ENCODE measurements around the gene QKI. TPM values are rescaled to one million over a fixed set of nuclear protein-coding genes. Genes with fewer than 3 reads are reported as not detected.
A peak's percentile ranks its signal among the peaks of the same experiment; 100 is the strongest.

QKI gene
- total RNA-seq, 3 donors from 2014 or later = 158 to 304 (median 172) TPM

GRCh38 chr6:163397326-163397725 is 17.2 kb upstream of the QKI start:
- Histone ChIP-seq H3K4me3 (peak overlapping the region in 2 of 3 donors; percentile 30 to 68), H3K4me1 (no peaks in the 10 kb centered on the region), H3K27ac (no peak overlapping the region), H3K27me3 (no peaks in the 10 kb centered on the region), H3K9me3 (no peaks in the 10 kb centered on the region), H3K36me3 (no peaks in the 10 kb centered on the region)
- intact Hi-C loops (cut with DNase I; ENCODE audit: low total_unique reads) = no loop called here
- no peak for TF ChIP-seq POLR2AphosphoS5 (IDR thresholded peaks at IDR 0.05)
- TF ChIP-seq CTCF (IDR thresholded peaks at IDR 0.05) = no peak
- TF ChIP-seq POLR2A (IDR thresholded peaks at IDR 0.05) = no peak
- DNase-seq (ENCODE audit: low spot score in 2 of 2) = no peak

DNA sequence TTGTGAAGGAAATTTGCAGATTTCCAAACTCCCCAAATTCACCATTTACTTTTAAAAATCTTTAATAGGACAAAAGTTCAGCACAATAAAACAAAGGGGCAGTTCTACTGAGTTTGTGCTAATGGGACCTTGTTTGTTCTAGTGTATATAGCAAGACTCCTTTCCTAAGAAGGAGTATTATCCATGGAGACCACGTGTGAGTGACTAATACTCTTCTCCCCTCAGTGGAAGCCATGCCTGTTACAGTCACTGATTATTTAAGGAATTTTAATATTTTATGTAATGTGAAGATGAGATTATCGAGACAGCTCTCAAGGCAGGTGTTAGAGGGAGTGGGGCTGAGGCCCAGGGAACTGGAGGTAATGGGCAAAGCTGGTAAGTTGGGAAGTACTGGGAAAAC is 16.4 kb upstream of the QKI start:
- no peaks in the 10 kb centered on the region for H3K27me3 ChIP-seq
- no peaks in the 10 kb centered on the region for H3K36me3 ChIP-seq
- TF ChIP-seq POLR2A (IDR thresholded peaks at IDR 0.05) (no peak), POLR2AphosphoS5 (IDR thresholded peaks at IDR 0.05) (no peak), CTCF (IDR thresholded peaks at IDR 0.05) (no peak)
- H3K27ac ChIP-seq = peak overlapping the region in 1 of 2 donors; percentile 61
- H3K9me3 ChIP-seq = no peaks in the 10 kb centered on the region
- no peaks in the 10 kb centered on the region for H3K4me1 ChIP-seq
- no peak for DNase-seq (ENCODE audit: low spot score in 2 of 2)
- intact Hi-C loops (cut with DNase I; ENCODE audit: low total_unique reads) = no loop called here
- H3K4me3 ChIP-seq = no peak overlapping the region

DNA sequence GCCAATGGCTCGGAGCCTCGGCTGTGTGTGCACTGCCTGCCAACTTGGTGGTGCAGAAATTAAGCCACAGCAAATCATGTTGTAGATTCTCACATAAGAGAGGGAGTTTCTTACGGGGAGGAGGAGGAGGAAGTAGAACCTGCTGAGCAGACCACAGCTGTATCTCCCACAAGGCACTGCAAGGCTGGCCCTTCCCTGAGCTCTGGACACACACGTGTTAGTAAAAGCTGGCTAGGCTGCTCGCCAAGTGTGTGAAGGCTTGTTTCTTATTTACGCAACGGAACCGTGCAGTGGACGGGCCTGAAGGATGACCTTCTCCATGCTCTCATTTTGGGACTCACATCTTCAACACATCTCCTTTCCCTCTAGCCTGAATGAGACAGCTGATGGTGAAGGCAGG is 15.7 kb upstream of the QKI start:
- Histone ChIP-seq H3K4me1 (no peaks in the 10 kb centered on the region), H3K36me3 (no peaks in the 10 kb centered on the region), H3K27ac (peak overlapping the region; percentile 32 to 61), H3K27me3 (no peaks in the 10 kb centered on the region), H3K9me3 (no peaks in the 10 kb centered on the region), H3K4me3 (no peak overlapping the region)
- DNase-seq (ENCODE audit: low spot score in 2 of 2) = peak in 1 of 2 donors; percentile 63
- intact Hi-C loops (cut with DNase I; ENCODE audit: low total_unique reads) = no loop called here
- peak in 1 of 3 donors; percentile 17 for TF ChIP-seq POLR2AphosphoS5 (IDR thresholded peaks at IDR 0.05)
- no peak for TF ChIP-seq CTCF (IDR thresholded peaks at IDR 0.05)

GRCh38 chr6:163400509-163400908 is 14.0 kb upstream of the QKI start:
- no peaks in the 10 kb centered on the region for H3K27me3 ChIP-seq
- H3K36me3 ChIP-seq = no peaks in the 10 kb centered on the region
- no peaks in the 10 kb centered on the region for H3K9me3 ChIP-seq
- no peak overlapping the region for H3K27ac ChIP-seq
- no peak for TF ChIP-seq POLR2AphosphoS5 (IDR thresholded peaks at IDR 0.05)
- no peak for TF ChIP-seq POLR2A (IDR thresholded peaks at IDR 0.05)
- TF ChIP-seq CTCF (IDR thresholded peaks at IDR 0.05) = no peak
- DNase-seq (ENCODE audit: low spot score in 2 of 2) = no peak
- H3K4me1 ChIP-seq = peaks cover 0 to under 1% of the 10 kb centered on the region in 2 donors
- intact Hi-C loops (cut with DNase I; ENCODE audit: low total_unique reads) = no loop called here
- no peak overlapping the region for H3K4me3 ChIP-seq

GRCh38 chr6:163401039-163401885 is 13.3 kb upstream of the QKI start:
- Histone ChIP-seq H3K4me3 (no peak overlapping the region), H3K4me1 (peaks cover 0 to 3% of the 10 kb centered on the region in 2 donors), H3K27me3 (no peaks in the 10 kb centered on the region), H3K27ac (no peak overlapping the region), H3K9me3 (no peaks in the 10 kb centered on the region), H3K36me3 (no peaks in the 10 kb centered on the region)
- TF ChIP-seq POLR2A (IDR thresholded peaks at IDR 0.05) (no peak), POLR2AphosphoS5 (IDR thresholded peaks at IDR 0.05) (no peak), CTCF (IDR thresholded peaks at IDR 0.05) (no peak)
- intact Hi-C loops (cut with DNase I; ENCODE audit: low total_unique reads) = no loop called here
- DNase-seq (ENCODE audit: low spot score in 2 of 2) = no peak

Measured in breast epithelium (tissue), 4 donors.